HL-60/S4 (cell line): ENCODE data around the gene ALDH7A1.
"Not testable (repeated sequence)": the region's sequence is repeated elsewhere in the genome, so short reads cannot be mapped to it uniquely, and the experiment has no call there.

Experiments
- in situ Hi-C: fragments of 300-500 bp; cut with MboI; formaldehyde crosslinking; loops from 2 replicates; pipeline ENCODE4 v1.14.3; 2022; ENCODE audit warnings: low sequenced_read_pairs

The ALDH7A1 gene

DNA sequence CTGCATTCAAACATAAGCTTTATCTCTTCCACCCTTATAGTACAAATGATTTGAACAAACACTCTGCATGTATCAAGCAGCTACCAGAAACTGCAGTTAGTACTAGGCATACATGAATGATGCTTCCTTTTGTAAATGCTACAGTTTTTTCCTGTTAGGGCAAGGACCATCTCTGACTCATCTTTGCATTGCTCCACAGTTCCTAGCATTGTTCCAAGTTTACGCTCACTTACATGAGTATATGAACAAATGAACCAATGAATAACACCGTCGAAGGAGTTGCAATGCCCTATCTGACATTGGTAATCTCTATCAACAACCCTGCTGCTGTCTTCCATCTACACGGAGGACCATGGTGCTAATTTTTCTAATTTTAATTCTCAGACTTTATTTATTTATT, 2.1 kb upstream of the ALDH7A1 start:
- in situ Hi-C loops, result no loop called here

- in situ Hi-C loops, result no loop called here
Observed at GRCh38 chr5:126595486-126596083, 566 bp upstream of the ALDH7A1 start.

GRCh38 chr5:126591549-126591948, 3.5 kb downstream of the ALDH7A1 start:
- in situ Hi-C loops, result no loop called here

DNA sequence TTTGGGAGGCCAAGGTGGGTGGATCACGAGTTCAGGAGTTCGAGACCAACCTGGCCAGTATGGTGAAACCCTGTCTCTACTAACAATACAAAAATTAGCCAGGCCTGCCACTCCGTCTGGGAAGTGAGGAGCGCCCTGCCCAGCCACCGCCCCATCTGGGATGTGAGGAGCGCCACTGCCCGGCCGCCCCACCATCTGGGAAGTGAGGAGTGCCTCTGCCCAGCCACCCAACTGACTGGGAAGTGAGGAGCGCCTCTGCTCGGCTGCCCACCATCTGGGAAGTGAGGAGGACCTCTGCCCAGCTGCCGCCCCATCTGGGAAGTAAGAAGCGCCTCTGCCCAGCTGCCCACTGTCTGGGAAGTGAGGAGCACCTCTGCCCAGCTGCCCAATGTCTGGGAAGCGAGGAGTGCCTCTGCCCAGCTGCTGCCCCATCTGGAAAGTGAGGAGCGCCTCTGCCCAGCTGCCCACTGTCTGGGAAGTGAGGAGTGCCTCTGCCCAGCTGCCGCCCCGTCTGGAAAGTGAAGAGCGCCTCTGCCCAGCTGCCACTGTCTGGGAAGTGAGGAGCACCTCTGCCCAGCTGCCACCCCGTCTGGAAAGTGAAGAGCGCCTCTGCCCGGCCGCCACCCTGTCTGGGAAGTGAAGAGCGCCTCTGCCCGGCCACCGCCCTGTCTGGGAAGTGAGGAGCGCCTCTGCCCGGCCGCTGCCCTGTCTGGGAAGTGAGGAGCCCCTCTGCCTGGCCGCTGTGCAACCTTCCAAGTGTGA, 5.3 kb downstream of the ALDH7A1 start:
- in situ Hi-C loops, result no loop called here

GRCh38 chr5:126587551-126588390, 7.2 kb downstream of the ALDH7A1 start:
- in situ Hi-C loops, result no loop called here

- in situ Hi-C loops, result no loop called here
Observed at GRCh38 chr5:126583761-126584160, 11.3 kb downstream of the ALDH7A1 start.

DNA sequence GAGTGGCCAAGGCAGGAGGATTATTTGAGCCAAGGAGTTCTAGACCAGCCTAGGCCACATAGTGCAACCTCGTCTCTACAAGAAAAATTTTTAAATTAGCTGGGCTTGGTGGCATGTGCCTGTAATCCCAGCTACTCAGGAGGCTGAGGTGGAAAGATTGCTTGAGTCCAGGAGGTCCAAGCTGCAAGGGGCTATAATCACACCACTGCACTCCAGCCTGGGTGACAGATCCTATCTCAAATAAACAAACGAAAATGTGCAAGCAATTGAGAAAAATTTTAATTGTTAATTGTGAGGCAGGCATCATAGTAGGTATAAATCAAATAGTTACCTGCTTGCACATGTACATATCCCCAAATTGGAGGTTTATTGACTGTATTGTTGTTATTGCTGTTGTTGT, 15.3 kb downstream of the ALDH7A1 start:
- in situ Hi-C loops, result no loop called here

DNA sequence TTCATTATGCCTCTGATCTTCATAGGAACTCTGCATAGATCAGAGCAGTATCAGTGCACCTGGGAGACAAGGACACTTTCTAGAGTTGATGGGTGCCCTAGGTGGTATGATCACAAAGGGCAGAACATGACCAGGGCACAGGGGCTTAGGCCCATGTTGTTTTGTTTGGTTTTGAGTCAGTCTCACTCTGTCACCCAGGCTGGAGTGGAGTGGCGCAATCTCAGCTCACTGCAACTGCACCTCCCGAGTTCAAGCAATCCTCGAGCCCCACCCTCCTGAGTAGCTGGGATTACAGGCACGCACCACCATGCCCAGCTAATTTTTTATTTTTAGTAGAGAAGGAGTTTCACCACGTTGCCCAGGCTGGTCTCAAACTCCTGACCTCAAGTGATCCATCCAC, 17.6 kb downstream of the ALDH7A1 start:
- in situ Hi-C loops, result no loop called here

GRCh38 chr5:126576974-126577373, 18.0 kb downstream of the ALDH7A1 start:
- in situ Hi-C loops, result no loop called here

GRCh38 chr5:126575644-126576043, 19.4 kb downstream of the ALDH7A1 start:
- in situ Hi-C loops, result no loop called here

- in situ Hi-C loops, result no loop called here
Observed at GRCh38 chr5:126568206-126568755, 26.7 kb downstream of the ALDH7A1 start.

- in situ Hi-C loops, result no loop called here
Observed at GRCh38 chr5:126562823-126563222, 32.2 kb downstream of the ALDH7A1 start.

GRCh38 chr5:126561908-126562307, 33.1 kb downstream of the ALDH7A1 start:
- in situ Hi-C loops, result no loop called here

DNA sequence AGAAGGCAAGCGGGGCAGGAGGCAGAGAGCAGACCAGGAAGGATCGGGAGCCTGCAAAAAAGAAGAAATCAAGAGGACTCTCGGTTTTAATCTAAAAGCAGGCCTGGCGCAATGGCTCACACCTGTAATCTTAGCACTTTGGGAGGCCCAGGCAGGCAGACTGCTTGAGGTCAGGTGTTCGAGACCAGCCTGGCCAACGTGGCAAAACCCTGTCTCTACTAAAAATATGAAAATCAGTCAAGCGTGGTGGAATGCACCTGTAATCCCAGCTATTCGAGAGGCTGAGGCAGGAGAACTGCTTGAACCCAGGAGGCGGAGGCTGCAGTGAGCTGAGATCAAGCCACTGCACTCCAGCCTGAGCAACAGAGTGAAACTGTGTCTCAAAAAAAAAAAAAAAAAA, 39.9 kb downstream of the ALDH7A1 start:
- in situ Hi-C loops, result not testable (repeated sequence)

- in situ Hi-C loops, result no loop called here
Observed at GRCh38 chr5:126552614-126553013, 42.4 kb downstream of the ALDH7A1 start.

GRCh38 chr5:126544087-126544740, 50.8 kb downstream of the ALDH7A1 start:
- in situ Hi-C loops, result loop anchor here (25.0 kb wide), 1 partner anchor 207 kb away; no protein-coding TSS in a partner anchor

GRCh38 chr5:126543660-126544059, 51.4 kb downstream of the ALDH7A1 start:
- in situ Hi-C loops, result loop anchor here (25.0 kb wide), 1 partner anchor 206 kb away; no protein-coding TSS in a partner anchor

DNA sequence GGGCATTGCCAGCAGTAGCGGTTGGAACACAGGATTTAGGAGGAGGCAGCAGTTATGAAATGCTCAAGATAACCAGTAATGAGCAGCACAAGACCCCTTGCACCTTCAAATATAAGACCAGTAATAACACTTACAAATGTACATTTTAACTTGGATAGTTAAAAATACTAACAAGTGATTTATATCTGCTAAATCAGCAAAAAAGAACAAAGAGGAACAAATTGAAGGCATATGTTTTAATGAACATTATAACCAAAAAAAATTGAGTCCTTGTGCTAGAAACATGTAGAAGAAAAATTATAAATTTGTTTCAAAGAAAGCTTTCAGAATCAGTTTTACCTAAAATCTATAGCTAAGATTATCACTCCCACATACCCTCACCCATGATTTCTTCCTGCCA, 52.0 kb downstream of the ALDH7A1 start:
- in situ Hi-C loops, result loop anchor here (25.0 kb wide), 1 partner anchor 206 kb away; no protein-coding TSS in a partner anchor

DNA sequence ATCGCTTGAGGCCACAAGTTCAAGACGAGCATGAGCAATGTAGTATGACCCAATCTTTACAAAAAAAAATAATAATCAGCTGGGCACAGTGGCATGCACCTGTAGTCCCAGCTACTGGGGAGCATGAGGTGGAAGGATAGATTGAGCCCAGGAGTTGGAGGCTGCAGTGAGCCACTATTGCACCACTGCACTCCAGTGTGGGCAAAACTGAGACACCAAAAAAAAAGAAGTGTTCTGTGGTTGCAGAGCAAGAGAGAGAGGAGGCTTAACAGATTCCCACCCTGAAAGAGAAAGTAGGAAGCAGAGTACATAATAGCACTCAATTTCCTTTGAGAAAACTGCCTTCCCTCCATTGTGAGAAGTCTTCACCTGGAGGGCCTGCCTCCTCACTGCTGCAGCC, 52.6 kb downstream of the ALDH7A1 start:
- in situ Hi-C loops, result loop anchor here (25.0 kb wide), 1 partner anchor 205 kb away; no protein-coding TSS in a partner anchor

DNA sequence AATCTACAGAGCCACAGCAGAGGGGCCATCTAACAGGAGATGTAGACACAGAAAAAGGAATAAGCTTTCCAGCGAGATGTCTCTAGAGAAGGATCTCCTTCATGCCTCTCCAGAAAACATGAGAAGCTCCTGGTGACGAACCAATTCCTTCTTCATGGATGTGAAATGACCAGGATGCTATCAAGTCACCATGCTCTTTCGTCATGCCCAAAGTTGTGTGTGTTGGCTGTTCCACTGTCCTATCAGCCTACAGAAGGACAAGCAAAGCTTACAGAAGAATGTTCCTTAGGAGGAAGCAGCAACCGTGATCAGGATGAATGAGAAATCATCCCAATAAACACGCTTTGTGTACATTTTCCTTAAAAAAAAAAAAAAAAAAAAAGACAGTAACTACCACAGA, 54.4 kb downstream of the ALDH7A1 start:
- in situ Hi-C loops, result loop anchor here (25.0 kb wide), 1 partner anchor 203 kb away; no protein-coding TSS in a partner anchor
